Inflammatory macrophage treated with lipopolysaccharide for 4 hours (primary cell): ENCODE results near the gene RFFL.
"Not testable (repeated sequence)": the region's sequence is repeated elsewhere in the genome, so short reads cannot be mapped to it uniquely, and the experiment has no call there.

Experiments
- DNase-seq: peaks from one replicate; pipeline ENCODE4 v3.0.0-alpha.2; 2020

Gene RFFL

DNA sequence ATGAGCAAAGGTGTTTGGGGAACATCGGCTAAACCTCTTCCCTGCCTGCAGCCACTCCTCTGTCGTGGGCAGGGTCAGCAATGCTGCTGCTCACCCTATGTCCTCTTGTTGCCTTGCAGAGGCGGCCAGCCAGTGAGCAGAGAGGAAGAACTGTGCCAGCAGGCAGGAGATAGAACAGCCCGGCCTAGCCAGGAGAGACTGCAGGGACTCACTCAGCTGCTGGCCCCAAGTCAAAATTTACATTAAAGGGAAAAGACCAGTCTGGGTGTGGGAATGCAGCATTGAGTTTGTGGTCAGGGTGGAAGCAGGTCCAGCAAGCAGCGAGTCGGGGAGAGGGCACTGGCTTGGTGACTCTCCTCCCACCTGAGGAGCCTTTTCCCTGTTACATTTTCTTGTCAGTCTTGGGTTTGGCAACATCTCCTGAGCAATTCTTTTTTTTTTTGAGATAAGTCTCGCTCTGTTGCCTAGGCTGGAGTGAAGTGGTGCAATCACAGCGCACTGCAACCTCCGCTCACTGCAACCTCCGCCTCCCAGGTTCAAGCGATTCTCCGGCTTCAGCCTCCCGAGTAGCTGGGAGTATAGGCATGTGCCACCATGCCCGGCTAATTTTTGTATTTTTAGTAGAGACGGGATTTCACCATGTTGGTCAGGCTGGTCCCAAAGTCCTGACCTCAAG, 60.5 kb downstream of the RFFL start:
- DNase-seq, result no peak

DNA sequence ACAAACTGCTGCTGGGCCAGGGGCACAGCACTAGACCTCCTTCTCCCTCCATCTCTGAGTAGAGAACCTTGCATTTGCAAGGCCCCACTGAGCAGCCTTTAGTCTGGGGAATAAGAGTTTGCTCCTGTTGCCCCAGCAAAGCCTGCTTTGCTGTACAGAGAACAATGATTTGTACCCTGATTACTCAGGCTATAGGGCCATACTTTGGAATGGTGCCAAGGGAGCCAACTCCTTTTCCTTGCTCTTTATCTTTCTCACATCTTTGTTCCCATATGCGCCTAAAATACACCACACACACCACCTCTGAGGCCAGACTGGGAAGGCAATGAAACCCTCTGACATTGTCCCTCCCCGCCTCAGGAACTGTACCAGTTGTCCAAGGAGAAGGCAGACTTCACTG, 62.0 kb downstream of the RFFL start:
- no peak for DNase-seq

DNA sequence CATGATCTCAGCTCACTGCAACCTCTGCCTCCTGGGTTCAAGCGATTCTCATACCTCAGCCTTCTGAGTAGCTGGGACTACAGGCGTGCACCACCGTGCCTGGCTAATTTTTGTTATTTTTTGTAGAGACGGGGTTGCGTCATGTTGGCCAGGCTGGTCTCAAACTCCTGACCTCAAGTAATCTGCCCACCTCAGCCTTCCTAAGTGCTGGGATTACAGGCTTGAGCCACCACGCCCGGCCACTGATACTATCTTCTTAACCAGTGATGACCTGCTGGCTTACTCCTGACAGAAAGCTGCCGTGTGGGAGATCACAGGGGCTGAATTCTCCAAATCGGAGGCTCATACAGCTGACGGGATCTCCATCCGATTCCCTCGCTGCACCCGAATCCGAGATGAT, 62.5 kb downstream of the RFFL start:
- not testable (repeated sequence) for DNase-seq

DNA sequence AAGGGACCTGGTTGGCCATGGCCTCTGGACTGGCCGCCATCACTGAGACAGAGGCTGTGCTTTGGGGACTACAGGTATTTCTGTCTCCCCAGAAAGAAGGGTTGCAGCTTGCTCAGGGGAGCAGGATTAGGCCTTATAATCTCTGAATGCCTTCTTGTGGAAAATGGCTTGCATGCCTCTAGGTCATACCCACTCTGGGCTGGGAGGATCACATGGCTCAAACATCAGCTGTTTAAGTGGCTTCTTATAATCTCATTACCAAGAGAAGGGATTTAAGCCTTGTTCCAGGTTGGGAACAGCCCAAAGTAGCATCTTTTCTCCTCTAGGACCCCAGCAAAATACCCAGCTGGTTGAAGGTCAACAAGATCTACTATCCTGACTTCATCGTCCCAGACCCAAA, 64.1 kb downstream of the RFFL start:
- no peak for DNase-seq

DNA sequence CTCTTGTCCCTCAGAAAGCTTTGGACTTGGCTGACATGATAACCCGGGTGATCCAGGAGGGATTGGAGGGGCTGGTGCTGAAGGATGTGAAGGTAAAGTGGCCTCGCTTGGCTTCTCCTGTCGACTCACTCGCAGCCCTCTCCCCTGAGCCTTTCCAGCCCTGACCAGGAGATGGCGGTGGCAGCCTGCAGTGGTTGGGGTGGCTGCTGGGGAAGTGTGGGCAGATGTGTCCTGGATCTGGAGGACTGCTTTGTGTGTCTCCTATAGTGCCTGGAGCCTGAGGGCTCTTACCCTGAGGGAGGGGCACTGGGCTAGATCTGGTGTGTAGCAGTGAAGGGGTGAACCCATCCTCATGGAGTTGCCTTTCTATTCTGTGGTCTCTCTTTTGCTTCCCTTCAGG, 65.3 kb downstream of the RFFL start:
- DNase-seq, result peak; percentile 67

DNA sequence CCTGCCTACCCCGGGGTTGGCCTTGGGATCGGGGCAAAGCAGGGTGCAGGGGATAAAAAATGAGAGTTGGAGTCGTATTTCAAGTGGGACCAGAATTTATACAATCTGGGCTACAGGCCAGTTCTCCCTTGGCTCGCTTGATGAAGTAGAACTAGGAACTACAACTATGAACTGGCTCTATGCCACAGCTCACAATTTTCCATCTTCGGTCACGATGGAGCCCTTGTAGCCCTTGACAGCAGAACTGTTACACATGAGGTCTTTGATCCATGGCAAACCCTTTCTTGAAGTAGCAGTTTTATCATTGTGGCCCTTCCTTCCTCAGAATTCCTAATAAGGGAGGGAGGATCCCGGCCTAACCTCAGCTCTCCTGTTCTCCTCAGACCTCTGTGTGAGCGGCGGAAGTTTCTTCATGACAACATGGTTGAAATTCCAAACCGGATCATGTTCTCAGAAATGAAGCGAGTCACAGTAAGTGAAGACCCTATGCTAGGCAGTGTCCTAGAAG, 66.1 kb downstream of the RFFL start:
- DNase-seq, result no peak

DNA sequence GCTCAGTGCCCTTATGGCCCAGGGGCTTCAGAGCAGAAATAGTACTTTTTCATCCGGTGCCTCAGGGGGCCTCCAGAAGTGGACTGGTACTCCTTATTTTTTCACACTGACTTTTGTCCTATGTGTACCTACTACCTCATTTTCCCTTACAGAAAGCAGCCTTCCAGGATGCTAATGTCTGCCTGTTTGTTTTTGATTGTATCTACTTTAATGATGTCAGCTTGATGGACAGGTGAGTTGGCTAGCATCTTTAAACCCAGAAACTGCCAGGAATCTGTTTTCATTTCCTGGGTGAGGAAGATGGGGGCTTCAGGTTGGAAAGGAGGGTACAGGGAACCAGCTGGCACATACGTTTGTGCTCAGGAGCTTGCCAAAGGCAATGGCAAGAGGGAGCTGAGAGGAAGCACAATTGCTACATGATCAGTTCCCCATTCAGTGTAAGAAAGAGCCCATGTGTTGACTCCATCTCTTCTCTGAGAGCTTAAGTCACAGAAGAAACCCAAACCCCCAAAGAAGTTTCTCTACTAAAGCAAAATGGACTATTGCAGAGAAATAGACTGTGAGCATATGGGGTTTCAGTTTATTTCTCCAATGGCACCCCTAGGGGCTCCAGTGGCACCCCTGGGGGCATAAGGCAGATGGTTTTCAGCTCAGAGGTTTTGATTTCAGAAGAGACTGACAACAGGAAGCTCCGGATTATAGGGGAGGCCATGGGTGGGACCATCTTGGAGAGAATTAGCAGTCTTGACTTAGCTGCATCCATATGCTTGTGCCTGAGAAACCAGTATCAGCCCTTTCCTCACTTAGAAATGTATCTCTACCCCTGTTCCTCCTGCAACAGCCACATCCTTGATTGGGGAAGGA, 66.9 kb downstream of the RFFL start:
- DNase-seq, result peak; percentile 47

DNA sequence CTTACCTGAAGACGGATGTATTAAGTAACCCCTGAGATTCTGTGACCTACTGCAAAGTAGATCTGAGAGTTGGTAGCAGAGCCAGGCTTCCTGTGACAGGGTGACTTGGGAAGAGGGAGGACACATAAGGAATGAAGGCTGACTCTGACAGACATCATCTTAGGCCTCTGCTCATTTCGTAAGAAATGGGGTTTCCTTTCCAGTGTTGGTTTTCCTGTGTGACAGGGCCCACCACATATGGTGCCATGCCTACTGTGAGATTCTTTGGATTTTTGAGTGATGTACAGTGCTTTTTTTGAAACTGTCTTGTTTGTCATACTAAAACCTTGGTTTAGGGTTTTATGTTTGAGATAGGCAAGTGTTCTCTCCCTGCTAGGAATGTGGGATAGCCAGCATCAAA, 70.5 kb downstream of the RFFL start:
- no peak for DNase-seq

DNA sequence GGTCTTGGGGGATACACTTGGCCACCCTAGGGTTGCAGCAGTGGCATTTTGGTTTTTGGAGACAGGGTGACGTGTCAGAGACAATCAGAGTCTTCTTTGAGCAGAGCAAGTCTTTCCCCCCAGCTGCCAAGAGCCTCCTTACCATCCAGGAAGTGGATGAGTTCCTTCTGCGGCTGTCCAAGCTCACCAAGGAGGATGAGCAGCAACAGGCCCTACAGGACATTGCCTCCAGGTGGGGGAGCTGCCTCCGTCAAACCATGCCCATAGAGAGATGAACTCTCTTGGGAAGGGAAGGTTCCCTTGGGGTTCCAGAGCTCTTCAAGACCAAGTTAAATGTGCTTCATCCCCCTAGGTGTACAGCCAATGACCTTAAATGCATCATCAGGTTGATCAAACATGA, 71.9 kb downstream of the RFFL start:
- no peak for DNase-seq

DNA sequence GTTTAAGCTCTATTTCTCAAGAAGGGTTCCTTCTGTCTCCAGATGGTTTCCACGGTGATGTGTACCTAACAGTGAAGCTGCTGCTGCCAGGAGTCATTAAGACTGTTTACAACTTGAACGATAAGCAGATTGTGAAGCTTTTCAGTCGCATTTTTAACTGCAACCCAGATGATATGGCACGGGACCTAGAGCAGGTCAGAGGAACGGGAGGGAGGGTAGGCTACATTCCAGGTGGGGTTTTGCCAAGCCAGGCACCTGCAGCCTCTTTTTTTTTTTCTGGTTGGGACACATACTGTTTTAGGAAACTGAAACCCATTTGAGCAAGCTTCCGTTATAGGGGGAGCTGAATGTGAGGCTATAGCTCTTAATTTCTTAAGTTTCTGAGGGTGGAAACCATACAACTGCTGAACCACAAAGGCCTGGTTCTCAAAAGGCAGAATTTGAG, 72.6 kb downstream of the RFFL start:
- DNase-seq, result peak; percentile 79

DNA sequence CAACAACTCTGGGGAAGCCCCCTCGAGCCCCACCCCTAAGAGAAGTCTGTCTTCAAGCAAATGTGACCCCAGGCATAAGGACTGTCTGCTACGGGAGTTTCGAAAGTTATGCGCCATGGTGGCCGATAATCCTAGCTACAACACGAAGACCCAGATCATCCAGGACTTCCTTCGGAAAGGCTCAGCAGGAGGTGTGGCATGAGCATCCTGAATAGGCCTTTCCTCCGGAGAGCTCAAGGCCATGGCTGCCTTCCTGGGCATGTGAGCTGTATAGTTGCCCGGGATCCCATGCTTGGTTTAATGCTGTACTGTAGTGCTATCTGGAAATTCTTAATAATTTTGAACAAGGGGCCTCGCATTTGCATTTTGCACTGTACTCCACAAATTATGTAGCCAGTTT, 74.0 kb downstream of the RFFL start:
- no peak for DNase-seq

DNA sequence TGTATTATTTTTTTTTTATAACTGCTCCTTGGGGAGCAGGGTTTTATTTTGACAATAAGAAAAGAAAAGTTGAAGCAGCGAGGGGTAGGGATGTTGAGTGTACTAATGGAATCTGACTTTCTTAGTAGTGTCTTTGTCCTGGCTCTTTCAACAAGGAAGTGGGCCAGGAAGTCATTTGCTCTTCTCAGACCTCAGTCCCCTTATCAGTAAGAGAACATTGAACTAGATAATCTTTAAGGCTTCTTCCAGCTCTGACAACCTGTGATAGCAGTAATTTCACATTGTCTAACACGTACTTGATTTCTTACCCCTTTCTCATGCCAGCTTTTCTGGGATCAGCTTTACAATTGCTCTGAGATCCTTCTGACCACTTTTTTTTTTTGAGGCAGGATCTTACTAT, 74.9 kb downstream of the RFFL start:
- DNase-seq, result no peak

DNA sequence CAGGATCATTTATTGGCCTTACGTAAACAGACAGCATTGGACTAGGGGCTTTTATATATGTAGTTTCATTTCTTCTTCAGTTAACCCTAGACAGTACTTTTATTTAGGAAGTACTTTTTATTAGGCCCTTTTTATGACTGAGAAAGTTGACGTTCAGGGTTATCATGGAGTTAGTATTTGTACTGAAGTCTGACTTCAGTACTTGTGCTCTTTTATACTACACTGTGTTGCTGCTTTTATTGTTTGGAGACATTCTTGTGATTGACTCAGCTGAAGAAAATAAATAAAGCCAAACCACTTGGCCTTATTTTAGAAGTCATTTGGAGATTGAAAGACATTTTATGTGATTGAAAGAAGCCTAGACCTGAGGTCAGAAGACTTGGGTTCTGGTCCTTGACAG, 76.3 kb downstream of the RFFL start:
- DNase-seq, result no peak

DNA sequence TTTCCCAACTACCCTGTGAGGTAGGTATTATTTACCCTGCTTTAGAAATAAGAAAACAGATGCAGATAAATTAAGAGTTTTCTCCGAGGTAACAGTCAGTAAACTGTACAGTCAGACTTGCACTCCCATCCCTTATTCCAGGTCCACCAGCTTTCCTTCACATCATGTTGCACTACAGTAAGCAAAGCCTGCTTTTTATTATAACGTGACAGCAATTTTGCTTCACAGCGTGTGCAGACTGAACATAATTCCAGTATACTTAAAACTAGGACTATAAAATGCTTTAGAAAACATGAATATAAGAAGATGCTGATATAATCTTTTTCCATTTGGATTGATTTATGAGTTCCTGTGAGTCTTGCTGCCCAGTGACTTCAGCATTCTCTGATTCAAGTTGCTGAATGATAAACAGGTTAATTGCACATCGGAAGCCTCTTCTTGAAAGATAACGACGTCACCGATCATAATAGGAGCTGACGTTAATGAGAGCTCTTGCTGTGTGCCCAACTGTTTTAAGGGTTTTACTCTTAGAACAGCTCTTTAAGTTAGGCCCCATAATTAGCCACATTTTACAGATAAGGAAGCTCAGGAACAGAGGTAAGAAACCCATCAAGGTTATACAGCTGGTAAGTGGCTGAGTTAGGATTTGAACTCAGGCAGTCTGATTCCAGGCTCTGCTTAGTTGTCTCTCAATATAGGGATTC, 81.8 kb downstream of the RFFL start:
- peak; percentile 38 for DNase-seq

DNA sequence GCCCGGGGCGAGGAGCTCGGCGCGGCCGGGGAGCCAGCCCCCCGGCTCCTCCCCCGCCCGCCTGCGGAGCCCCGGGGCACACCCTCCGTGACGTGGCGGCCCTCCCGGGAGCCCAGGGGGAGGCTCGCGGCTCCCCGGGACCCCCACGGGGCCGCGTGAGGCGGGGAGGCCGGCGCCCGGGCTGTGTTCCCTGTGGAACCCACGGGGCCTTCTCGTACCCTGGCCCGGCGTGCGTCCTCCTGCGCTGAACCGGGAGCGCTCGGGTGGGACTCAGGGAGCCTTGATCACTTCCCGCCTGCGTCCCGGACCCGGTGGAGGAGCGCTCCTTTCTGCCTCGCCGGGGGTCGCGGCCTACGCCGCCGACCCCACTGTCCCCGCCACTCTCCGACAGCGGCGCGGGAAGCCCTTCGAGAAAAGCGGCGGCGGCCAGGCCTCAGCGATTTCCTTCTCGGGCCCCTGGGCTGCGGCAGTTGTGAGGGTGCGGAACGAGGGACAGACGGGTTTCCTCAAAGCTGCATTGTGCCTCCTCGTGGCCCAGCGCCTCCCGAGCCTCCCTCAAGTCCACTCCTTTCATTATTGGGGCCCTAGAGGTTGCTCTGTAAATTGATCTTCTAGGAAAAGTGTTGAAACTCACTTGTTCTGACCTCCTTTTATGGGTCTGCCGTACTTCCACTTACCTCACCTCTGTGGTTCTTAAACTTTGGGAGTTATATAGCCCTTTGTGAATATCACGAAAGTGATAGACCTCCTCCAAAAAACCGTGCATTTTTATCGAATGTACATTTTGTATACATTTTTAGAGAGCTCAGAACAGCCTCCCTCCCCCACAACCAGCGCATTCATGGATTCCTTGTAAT, 82.6 kb downstream of the RFFL start:
- peak; percentile 84 for DNase-seq

DNA sequence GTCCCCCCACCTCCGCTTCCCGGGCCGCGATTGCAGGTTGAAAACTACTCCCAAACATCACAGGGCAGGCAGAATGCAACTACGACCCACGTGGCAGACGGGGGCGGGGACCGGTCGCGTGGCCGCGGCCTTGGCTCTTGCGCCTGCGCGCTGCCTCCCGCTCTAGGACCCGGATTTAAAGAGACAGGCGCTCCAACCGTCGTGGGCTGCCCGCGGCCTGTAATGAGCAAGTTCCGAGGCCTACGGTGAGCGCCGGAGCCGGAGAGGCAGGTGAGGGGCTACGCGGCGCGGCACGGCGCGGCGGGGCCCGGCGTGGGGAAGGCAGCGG, 83.2 kb downstream of the RFFL start, which contains the start of gene LIG3:
LIG3 (plus strand) TSS at position 160 of the 328 bp plus-strand sequence. CDS start 2,494 bp downstream, outside the sequence.
- peak; percentile 94 for DNase-seq

DNA sequence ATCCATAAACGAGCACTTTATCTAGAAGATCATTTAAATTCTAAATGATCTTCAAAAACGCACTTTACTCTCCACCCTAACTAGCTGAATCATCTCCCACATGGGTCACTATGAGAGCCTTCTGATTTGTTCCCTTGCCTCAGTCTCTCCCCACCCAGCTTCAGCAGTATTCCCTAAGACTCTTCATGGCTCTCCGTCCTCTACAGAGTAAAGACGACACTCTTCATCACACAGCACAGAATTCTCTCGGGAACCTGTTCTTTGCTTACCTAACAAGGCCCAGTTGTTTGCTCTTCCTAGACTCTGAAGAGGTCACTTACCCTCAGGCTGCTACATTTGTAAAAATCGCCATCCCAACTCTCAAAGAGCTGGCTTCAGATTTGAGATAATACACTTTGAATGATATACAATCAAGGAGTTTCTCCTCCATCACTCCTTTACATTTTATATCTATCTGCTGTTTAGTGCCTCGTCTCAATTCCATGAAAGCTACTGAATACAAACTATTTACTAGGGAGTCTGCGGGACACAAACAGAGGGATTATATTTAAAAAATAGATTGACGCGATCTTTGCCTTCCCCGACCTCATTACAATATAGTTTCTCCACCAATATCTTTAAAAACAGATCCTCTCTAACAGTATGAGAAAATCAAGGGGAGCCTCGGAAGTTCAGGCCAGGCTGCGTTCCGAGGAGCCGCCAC, 83.7 kb downstream of the RFFL start:
- no peak for DNase-seq

DNA sequence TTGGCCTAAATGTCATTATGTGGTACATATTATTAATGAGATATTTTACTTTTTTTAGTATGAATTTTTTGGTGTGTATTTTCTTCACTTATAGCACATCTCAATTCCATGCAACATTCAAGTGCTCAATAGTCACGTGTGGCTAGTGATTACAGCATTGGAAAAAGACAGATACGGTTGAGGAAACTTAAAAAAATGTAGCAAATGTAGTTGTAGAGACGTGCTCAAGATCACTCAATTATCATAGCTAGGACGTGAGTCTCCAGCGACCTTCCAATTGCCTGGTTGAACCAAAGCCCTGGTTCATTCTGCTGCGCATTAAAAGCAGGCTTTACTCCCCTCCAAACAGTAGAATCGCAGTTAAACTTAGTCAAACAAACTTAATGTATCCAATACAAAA, 84.4 kb downstream of the RFFL start:
- DNase-seq, result no peak

DNA sequence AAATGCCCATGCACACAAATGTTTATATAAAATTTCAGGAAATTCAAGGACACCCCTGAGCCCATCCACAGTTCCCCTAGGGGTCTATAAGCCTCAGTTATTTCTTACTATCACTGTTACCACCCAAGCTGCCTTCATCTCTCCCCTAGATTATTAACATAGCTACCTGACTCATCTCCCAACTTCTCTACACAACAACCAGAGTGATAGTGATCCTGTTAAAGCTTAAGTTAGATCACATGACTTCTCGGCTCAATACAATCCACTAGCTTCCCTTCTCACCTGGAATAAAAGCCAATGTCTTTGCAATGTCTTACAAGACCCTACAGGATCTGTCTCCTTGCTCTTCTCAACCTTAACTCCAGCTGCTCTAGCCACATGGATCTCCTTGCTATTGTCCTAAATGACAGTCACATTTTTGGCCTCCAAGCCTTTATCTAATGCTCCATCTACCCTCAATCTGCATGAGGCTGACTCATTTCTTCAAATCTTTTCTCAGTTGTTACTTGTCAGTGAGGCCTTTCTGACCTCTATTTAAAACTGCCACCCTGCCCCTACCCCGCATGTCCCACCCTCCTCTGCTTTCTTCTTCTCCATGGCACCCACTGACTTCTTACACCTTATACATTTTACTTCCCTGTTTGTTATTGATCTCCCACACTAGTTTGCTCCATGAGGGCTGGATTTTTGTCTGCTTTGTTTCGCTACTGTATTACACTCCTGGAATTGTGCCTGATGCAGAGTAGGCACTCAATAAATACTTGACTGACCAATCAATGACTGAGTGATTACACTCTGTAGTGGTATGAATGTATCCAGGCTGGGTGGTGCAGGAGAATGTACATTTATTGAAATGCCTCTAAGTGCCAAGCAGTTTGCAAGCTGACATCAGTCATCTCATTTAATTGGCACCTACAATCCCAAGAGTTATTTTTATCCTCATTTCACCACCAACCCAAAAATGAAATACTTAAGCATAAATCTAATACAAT, 88.4 kb downstream of the RFFL start:
- DNase-seq, result no peak

DNA sequence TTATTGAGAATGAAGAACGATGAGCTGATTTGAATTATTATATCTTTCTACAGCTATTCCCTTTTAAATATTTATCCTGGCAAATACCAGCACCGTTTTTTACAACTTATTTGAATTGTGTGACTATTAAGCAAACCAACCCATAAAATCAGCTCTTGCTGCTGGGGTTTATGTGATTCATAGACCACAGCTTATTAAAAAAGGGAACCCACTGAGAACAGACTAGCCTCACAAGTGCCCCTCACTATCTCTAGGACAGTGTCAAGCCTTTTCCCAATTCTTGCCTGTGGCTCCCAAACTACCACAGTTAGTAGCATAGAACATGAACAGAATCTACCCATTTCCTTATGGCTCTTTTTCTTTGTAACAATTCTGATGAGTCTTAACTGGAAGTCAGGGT, 89.3 kb downstream of the RFFL start:
- no peak for DNase-seq
